ENCODE results near the gene SNRPN. TPM values are rescaled to one million over a fixed set of nuclear protein-coding genes. Genes with fewer than 3 reads are reported as not detected.

SNRPN gene
- 893 and 900 TPM in 2 replicates for total RNA-seq (2021)
- long read RNA-seq, transcript SNRPN-202 (10 exons, 1,528 nt) = major isoform, 5,257 of 7,010 reads
- long read RNA-seq, transcript SNRPN-203 (12 exons, 1,605 nt) = minor isoform, 33 of 7,010 reads
- long read RNA-seq, transcript SNRPN-201 (10 exons, 1,304 nt) = minor isoform, 104 of 7,010 reads
- long read RNA-seq, transcript SNRPN-208 (10 exons, 1,298 nt) = minor isoform, 20 of 7,010 reads
- long read RNA-seq, partial matches to known transcripts = 126 of 7,010 reads
- long read RNA-seq, other reads (novel, unspliced or antisense) = 1,467 of 7,010 reads

DNA sequence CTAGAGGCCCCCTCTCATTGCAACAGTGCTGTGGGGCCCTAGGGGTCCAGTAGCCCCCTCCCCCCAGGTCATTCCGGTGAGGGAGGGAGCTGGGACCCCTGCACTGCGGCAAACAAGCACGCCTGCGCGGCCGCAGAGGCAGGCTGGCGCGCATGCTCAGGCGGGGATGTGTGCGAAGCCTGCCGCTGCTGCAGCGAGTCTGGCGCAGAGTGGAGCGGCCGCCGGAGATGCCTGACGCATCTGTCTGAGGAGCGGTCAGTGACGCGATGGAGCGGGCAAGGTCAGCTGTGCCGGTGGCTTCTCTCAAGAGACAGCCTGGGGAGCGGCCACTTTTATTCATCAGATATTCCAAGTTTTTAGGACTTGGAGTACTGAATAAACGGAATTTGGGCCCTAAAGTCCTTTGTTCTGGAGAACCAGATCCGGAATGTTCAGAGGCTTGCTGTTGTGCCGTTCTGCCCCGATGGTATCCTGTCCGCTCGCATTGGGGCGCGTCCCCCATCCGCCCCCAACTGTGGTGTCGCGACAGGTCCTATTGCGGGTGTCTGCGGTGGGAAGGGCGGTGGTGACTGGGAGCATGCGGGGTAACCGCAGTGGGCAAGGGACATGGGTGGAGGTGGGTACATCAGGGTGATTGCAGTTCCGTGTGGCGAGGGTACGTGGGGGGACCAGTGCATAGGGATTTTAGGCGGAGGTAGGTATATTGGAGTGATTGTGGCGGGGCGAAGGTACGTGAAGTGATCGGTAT is at the start of gene SNRPN, which contains the start of gene SNURF:
SNRPN (plus strand) TSS at position 205 of the 748 bp plus-strand sequence. CDS start 19,467 bp downstream, outside the sequence.
SNURF (plus strand) TSS at position 205 of the 748 bp plus-strand sequence; CDS start at position 267, 62 bp downstream.
- Histone ChIP-seq H3K27ac (ENCODE audit: insufficient read length, low read depth, low read length) (peak within 1 kb of the TSS; percentile 86), H3K14ac (ENCODE audit: insufficient read depth, low read length) (peak within 1 kb of the TSS; percentile 85), H3K4ac (ENCODE audit: low read depth, low read length) (no peak within 1 kb of the TSS; the same call in 1 of the 2 replicates), H2BK12ac (ENCODE audit: insufficient read length, low read depth, low read length) (no peak within 1 kb of the TSS), H4K91ac (ENCODE audit: insufficient read length, low read depth, low read length) (no peak within 1 kb of the TSS), H3K27me3 (ENCODE audit: insufficient read depth, low read length) (no peaks in the 10 kb centered on the region), H2AK5ac (ENCODE audit: insufficient read length, low read length) (no peak within 1 kb of the TSS), H3T11ph (ENCODE audit: low read length) (no peak within 1 kb of the TSS), H3K9ac (ENCODE audit: extremely low read depth, insufficient read length, low read length) (peak within 1 kb of the TSS; percentile 87), H2BK20ac (ENCODE audit: low read depth, low read length, poor library complexity, severe bottlenecking) (no peak within 1 kb of the TSS), H3K79me1 (ENCODE audit: insufficient read depth, low read depth, low read length, poor library complexity, severe bottlenecking) (no peaks in the 10 kb centered on the region), H4K5ac (ENCODE audit: insufficient read length, low read depth, low read length) (peak within 1 kb of the TSS; percentile 12), H2AFZ (ENCODE audit: low read length) (no peak within 1 kb of the TSS), H3K4me1 (ENCODE audit: insufficient read depth, low read length) (no peaks in the 10 kb centered on the region; the same call in 1 of the 2 replicates), H3K18ac (ENCODE audit: insufficient read length, low read depth, low read length) (peak within 1 kb of the TSS; percentile 69), H3K23me2 (ENCODE audit: insufficient read length, low read depth, low read length, poor library complexity, severe bottlenecking) (no peaks in the 10 kb centered on the region), H3K56ac (ENCODE audit: insufficient read length, low read depth, low read length) (peak within 1 kb of the TSS; percentile 34), H2BK120ac (ENCODE audit: low read depth, low read length, poor library complexity, severe bottlenecking) (no peak within 1 kb of the TSS), H2BK15ac (ENCODE audit: low read depth, low read length) (no peak within 1 kb of the TSS), H4K20me1 (ENCODE audit: control insufficient read depth, insufficient read depth, insufficient read length) (no peaks in the 10 kb centered on the region), H2BK5ac (ENCODE audit: insufficient read length, low read length) (no peak within 1 kb of the TSS), H3K23ac (ENCODE audit: insufficient read length, low read depth, low read length) (no peak within 1 kb of the TSS), H4K8ac (replicated peaks; ENCODE audit: insufficient read length, low read depth, low read length) (no peak within 1 kb of the TSS), H3K9me3 (ENCODE audit: control insufficient read depth, low read depth, low read length) (no peaks in the 10 kb centered on the region), H3K79me2 (ENCODE audit: insufficient read depth, low read length) (peaks cover 51% of the 10 kb centered on the region; the same call in 1 of the 2 replicates), H3K4me2 (ENCODE audit: insufficient read depth, insufficient read length, low read length) (peak within 1 kb of the TSS; percentile 87)
- peak within 1 kb of the TSS; percentile 93 to 97 for H3K4me3 Mint-ChIP-seq
- WGBS (ENCODE audit: extremely low coverage, insufficient read length, low lambda C conversion rate) = no CpG with 5 or more reads among the region's 47 CpGs
- H3K27me3 Mint-ChIP-seq (ENCODE audit: low read depth) = no peaks in the 10 kb centered on the region; the same call in 1 of the 2 replicates
- no peak for TF ChIP-seq CTCF (conservative IDR thresholded peaks at IDR 0.05)
- DNase-seq = peak; percentile 79
- peaks cover 30 to 47% (median 45%) of the 10 kb centered on the region in 3 experiments for H3K36me3 Mint-ChIP-seq (ENCODE audit: insufficient read depth in 1 of 3, low read depth in 3 of 3)
- H3K9me3 Mint-ChIP-seq = peaks cover 74 to 83% of the 10 kb centered on the region in 2 experiments
- peaks cover 22 to 37% of the 10 kb centered on the region in 2 experiments for H3K4me1 Mint-ChIP-seq
- H3K27ac Mint-ChIP-seq = peak within 1 kb of the TSS; percentile 86 to 97 (median 95)

Measured in H9 (cell line).